ENCODE results near the gene DPEP3. TPM values are rescaled to one million over a fixed set of nuclear protein-coding genes. Genes with fewer than 3 reads are reported as not detected.

DPEP3 gene
- polyA plus RNA-seq, 3 donors, result 0.20 to 1.8 (median 0.25) TPM

DNA sequence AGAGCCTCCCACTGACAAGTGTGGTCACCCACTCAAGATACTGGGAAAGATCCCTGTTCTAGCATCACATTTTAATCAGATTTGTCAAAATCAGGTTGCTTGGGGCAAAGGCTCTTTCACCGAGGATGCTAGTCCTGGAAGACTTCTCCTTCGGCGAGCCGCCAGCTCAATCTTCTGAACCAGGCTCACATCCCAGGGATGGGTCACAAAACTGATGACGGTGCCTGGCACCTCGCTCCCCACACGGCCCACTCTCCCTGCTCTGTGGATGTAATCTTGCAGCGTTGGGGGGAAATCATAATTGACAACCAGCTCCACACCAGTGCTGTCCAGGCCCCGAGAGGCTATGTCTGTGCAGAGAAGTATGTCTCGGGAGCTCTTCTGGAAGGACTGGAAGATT is 41.2 kb upstream of the DPEP3 start:
- H3K27me3 ChIP-seq (ENCODE audit: control insufficient read depth in 2 of 2, insufficient read depth in 2 of 2, low read length in 2 of 2), result no peaks in the 10 kb centered on the region
- Mint-ChIP-seq H3K4me3 (peak overlapping the region in 1 of 2 donors; percentile 39), H3K27me3 (ENCODE audit: low read depth in 3 of 3) (peaks cover 0 to 2% (median 0%) of the 10 kb centered on the region in 3 donors), H3K27ac (peak overlapping the region in 4 of 7 donors; percentile 32 to 96 (median 54)), H3K9me3 (no peaks in the 10 kb centered on the region), H3K4me1 (peaks cover 25% of the 10 kb centered on the region), H3K36me3 (peaks cover 16 to 26% of the 10 kb centered on the region in 2 donors)
- H3K9ac ChIP-seq (ENCODE audit: insufficient read depth, low read length, poor library complexity, severe bottlenecking), result no peak overlapping the region
- peak overlapping the region in 1 of 3 experiments; percentile 96 for H3K4me3 ChIP-seq (replicated peaks in 1 of 3; ENCODE audit: low read depth in 2 of 3, low read length in 3 of 3)
- DNase-seq, result no peak
- intact Hi-C loops (cut with micrococcal nuclease), result no loop called here
- H3K9me3 ChIP-seq (replicated peaks in 1 of 2; ENCODE audit: control insufficient read depth in 1 of 2, insufficient read depth in 1 of 2, low read length in 2 of 2), result no peaks in the 10 kb centered on the region
- TF ChIP-seq, protein P1, sequence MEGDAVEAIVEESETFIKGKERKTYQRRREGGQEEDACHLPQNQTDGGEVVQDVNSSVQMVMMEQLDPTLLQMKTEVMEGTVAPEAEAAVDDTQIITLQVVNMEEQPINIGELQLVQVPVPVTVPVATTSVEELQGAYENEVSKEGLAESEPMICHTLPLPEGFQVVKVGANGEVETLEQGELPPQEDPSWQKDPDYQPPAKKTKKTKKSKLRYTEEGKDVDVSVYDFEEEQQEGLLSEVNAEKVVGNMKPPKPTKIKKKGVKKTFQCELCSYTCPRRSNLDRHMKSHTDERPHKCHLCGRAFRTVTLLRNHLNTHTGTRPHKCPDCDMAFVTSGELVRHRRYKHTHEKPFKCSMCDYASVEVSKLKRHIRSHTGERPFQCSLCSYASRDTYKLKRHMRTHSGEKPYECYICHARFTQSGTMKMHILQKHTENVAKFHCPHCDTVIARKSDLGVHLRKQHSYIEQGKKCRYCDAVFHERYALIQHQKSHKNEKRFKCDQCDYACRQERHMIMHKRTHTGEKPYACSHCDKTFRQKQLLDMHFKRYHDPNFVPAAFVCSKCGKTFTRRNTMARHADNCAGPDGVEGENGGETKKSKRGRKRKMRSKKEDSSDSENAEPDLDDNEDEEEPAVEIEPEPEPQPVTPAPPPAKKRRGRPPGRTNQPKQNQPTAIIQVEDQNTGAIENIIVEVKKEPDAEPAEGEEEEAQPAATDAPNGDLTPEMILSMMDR (IDR thresholded peaks at IDR 0.05), result no peak
- H3K79me2 ChIP-seq (ENCODE audit: insufficient read depth, low read length), result peaks cover 42% of the 10 kb centered on the region
- H3K4me1 ChIP-seq (ENCODE audit: control insufficient read depth in 1 of 2, insufficient read depth in 2 of 2, low read length in 2 of 2), result peaks cover 25 to 30% of the 10 kb centered on the region in 2 donors
- no peaks in the 10 kb centered on the region for H4K20me1 ChIP-seq (ENCODE audit: insufficient read depth, low read length)
- 92% methylated on average over 8 of the region's 10 CpGs for WGBS (ENCODE audit: insufficient coverage)
- no peak overlapping the region for H2AFZ ChIP-seq (ENCODE audit: insufficient read depth, low read depth, low read length, poor library complexity, severe bottlenecking)
- H3K4me2 ChIP-seq (replicated peaks; ENCODE audit: extremely low read depth, low read length, poor library complexity, severe bottlenecking), result peak overlapping the region; percentile 98
- peaks cover 7 to 23% of the 10 kb centered on the region in 2 donors for H3K36me3 ChIP-seq (replicated peaks in 1 of 2; ENCODE audit: control insufficient read depth in 1 of 2, insufficient read depth in 2 of 2, low read length in 2 of 2)
- H3K27ac ChIP-seq (ENCODE audit: low read depth in 1 of 2, low read length in 2 of 2), result peak overlapping the region in 1 of 2 donors; percentile 95

DNA sequence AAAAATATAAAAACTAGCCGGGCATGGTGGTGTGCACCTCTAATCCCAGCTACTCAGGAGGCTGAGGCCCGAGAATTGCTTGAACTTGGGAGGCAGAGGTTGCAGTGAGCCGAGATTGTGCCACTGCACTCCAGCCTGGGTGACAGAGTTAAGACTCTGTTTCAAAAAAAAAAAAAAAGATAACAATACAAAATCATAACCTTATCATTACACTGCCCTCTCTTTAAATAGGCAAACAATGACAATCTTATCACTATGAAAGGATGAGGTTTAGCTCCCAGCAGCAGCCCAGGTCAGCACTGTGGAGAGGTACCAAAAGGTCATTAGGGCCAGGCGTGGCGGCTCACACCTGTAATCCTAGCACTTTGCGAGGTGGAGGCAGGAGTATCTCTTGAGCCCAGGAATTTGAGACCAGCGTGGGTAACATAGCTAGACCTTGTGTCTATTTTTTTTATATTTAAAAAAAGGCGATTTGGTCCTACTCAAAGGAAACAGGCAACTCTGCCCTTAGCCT is 38.9 kb upstream of the DPEP3 start:
- Mint-ChIP-seq H3K27me3 (ENCODE audit: low read depth in 3 of 3) (peaks cover 0 to 4% (median 0%) of the 10 kb centered on the region in 3 donors), H3K4me3 (no peak overlapping the region), H3K27ac (peak overlapping the region in 3 of 7 donors; percentile 5 to 65 (median 40)), H3K4me1 (peaks cover 25% of the 10 kb centered on the region), H3K36me3 (peaks cover 9 to 15% of the 10 kb centered on the region in 2 donors), H3K9me3 (no peaks in the 10 kb centered on the region)
- Histone ChIP-seq H3K9me3 (replicated peaks in 1 of 2; ENCODE audit: control insufficient read depth in 1 of 2, insufficient read depth in 1 of 2, low read length in 2 of 2) (no peaks in the 10 kb centered on the region), H3K4me2 (replicated peaks; ENCODE audit: extremely low read depth, low read length, poor library complexity, severe bottlenecking) (no peak overlapping the region), H3K36me3 (replicated peaks in 1 of 2; ENCODE audit: control insufficient read depth in 1 of 2, insufficient read depth in 2 of 2, low read length in 2 of 2) (peaks cover 4 to 12% of the 10 kb centered on the region in 2 donors), H4K20me1 (ENCODE audit: insufficient read depth, low read length) (no peaks in the 10 kb centered on the region), H3K4me3 (replicated peaks in 1 of 3; ENCODE audit: low read depth in 2 of 3, low read length in 3 of 3) (no peak overlapping the region), H3K4me1 (ENCODE audit: control insufficient read depth in 1 of 2, insufficient read depth in 2 of 2, low read length in 2 of 2) (peaks cover 24 to 27% of the 10 kb centered on the region in 2 donors), H2AFZ (ENCODE audit: insufficient read depth, low read depth, low read length, poor library complexity, severe bottlenecking) (no peak overlapping the region), H3K79me2 (ENCODE audit: insufficient read depth, low read length) (peaks cover 32% of the 10 kb centered on the region), H3K9ac (ENCODE audit: insufficient read depth, low read length, poor library complexity, severe bottlenecking) (no peak overlapping the region), H3K27me3 (ENCODE audit: control insufficient read depth in 2 of 2, insufficient read depth in 2 of 2, low read length in 2 of 2) (no peaks in the 10 kb centered on the region), H3K27ac (ENCODE audit: low read depth in 1 of 2, low read length in 2 of 2) (no peak overlapping the region)
- no peak for DNase-seq
- intact Hi-C loops (cut with micrococcal nuclease), result no loop called here
- 100% methylated on average over 3 of the region's 8 CpGs for WGBS (ENCODE audit: insufficient coverage)
- TF ChIP-seq, protein P1 (IDR thresholded peaks at IDR 0.05), result no peak

Measured in CD14-positive monocyte (primary cell).